Measurements from ENCODE around the gene TMEM225B.

Gene TMEM225B

GRCh38 chr7:99618726-99619125 lies 20.7 kb downstream of the TMEM225B start:
- no peak for ATAC-seq
- TF ChIP-seq CSDC2 (CRISPR knock-in tag; IDR thresholded peaks at IDR 0.05) (no peak), ISL1 (CRISPR knock-in tag; IDR thresholded peaks at IDR 0.05) (peak; percentile 41; the same call in 1 of the 2 replicates)

GRCh38 chr7:99619571-99620130 lies 21.6 kb downstream of the TMEM225B start:
- ATAC-seq, result no peak
- TF ChIP-seq ZNF565 (CRISPR knock-in tag; conservative IDR thresholded peaks at IDR 0.05; ENCODE audit: low read depth) (no peak), PPARA (CRISPR knock-in tag; IDR thresholded peaks at IDR 0.05; ENCODE audit: borderline replicate concordance) (no peak), ESRRG (CRISPR knock-in tag; IDR thresholded peaks at IDR 0.05) (no peak), ZNF8 (CRISPR knock-in tag; IDR thresholded peaks at IDR 0.05) (no peak), PATZ1 (CRISPR knock-in tag; IDR thresholded peaks at IDR 0.05; ENCODE audit: borderline replicate concordance) (no peak), OSR1 (CRISPR knock-in tag; IDR thresholded peaks at IDR 0.05) (no peak)

GRCh38 chr7:99621271-99621670 lies 23.2 kb downstream of the TMEM225B start:
- TF ChIP-seq SNAI2 (CRISPR knock-in tag; IDR thresholded peaks at IDR 0.05) (no peak), ARNTL (CRISPR knock-in tag; IDR thresholded peaks at IDR 0.05; ENCODE audit: borderline replicate concordance, low read depth) (no peak), TSHZ2 (CRISPR knock-in tag; IDR thresholded peaks at IDR 0.05) (no peak), CSDC2 (CRISPR knock-in tag; IDR thresholded peaks at IDR 0.05) (no peak), OSR1 (CRISPR knock-in tag; IDR thresholded peaks at IDR 0.05) (no peak), PPARA (CRISPR knock-in tag; IDR thresholded peaks at IDR 0.05; ENCODE audit: borderline replicate concordance) (no peak), ZNF565 (CRISPR knock-in tag; conservative IDR thresholded peaks at IDR 0.05; ENCODE audit: low read depth) (no peak), POU6F1 (CRISPR knock-in tag; IDR thresholded peaks at IDR 0.05; ENCODE audit: borderline replicate concordance, low read depth) (no peak), CSRNP3 (CRISPR knock-in tag; IDR thresholded peaks at IDR 0.05) (no peak)
- no peak for ATAC-seq

- no peak for ATAC-seq
- no peak for TF ChIP-seq ZNF8 (CRISPR knock-in tag; IDR thresholded peaks at IDR 0.05)
- TF ChIP-seq ZC3H10 (CRISPR knock-in tag; IDR thresholded peaks at IDR 0.05), result no peak
- TF ChIP-seq GLIS3 (CRISPR knock-in tag; IDR thresholded peaks at IDR 0.05), result no peak
- no peak for TF ChIP-seq CSRNP3 (CRISPR knock-in tag; IDR thresholded peaks at IDR 0.05)
- no peak for TF ChIP-seq POU6F1 (CRISPR knock-in tag; IDR thresholded peaks at IDR 0.05; ENCODE audit: borderline replicate concordance, low read depth)
- TF ChIP-seq ESRRG (CRISPR knock-in tag; IDR thresholded peaks at IDR 0.05), result no peak
- TF ChIP-seq ZNF70 (CRISPR knock-in tag; IDR thresholded peaks at IDR 0.05), result no peak
- TF ChIP-seq PATZ1 (CRISPR knock-in tag; IDR thresholded peaks at IDR 0.05; ENCODE audit: borderline replicate concordance), result no peak
- no peak for TF ChIP-seq TOX (CRISPR knock-in tag; IDR thresholded peaks at IDR 0.05; ENCODE audit: borderline replicate concordance)
- no peak for TF ChIP-seq RARB (CRISPR knock-in tag; IDR thresholded peaks at IDR 0.05)
- TF ChIP-seq ARNTL (CRISPR knock-in tag; IDR thresholded peaks at IDR 0.05; ENCODE audit: borderline replicate concordance, low read depth), result no peak
- TF ChIP-seq TCF4 (CRISPR knock-in tag; IDR thresholded peaks at IDR 0.05; ENCODE audit: borderline replicate concordance), result no peak
- no peak for TF ChIP-seq ZFP3 (CRISPR knock-in tag; IDR thresholded peaks at IDR 0.05)
- TF ChIP-seq BACH2 (CRISPR knock-in tag; IDR thresholded peaks at IDR 0.05; ENCODE audit: borderline replicate concordance), result no peak
- no peak for TF ChIP-seq PPARA (CRISPR knock-in tag; IDR thresholded peaks at IDR 0.05; ENCODE audit: borderline replicate concordance)
- no peak for TF ChIP-seq ISL1 (CRISPR knock-in tag; IDR thresholded peaks at IDR 0.05)
- no peak for TF ChIP-seq ZNF565 (CRISPR knock-in tag; conservative IDR thresholded peaks at IDR 0.05; ENCODE audit: low read depth)
These were observed 24.5 kb downstream of the TMEM225B start for GRCh38 chr7:99622596-99622995.
